Thoracic aorta endothelial cell (primary cell): ENCODE measurements around the gene ZNF776. TPM values are rescaled to one million over a fixed set of nuclear protein-coding genes. Genes with fewer than 3 reads are reported as not detected.

Experiments
- total RNA-seq: library from RNA; depleted of rRNA; stranded (reverse); fragments of >200 nt; gene quantifications from 2 replicates; pipeline ENCODE4 v1.2.3, GENCODE V29; 2012

The ZNF776 gene
- total RNA-seq: 13.4 and 17.6 TPM in 2 replicates

GRCh38 chr19:57746580-57747471, at the start of gene ZNF776:
ZNF776 (plus strand) TSS chr19:57746815; CDS start chr19:57747059, 244 bp downstream.

GRCh38 chr19:57708641-57709361, 37.8 kb upstream of the ZNF776 start, which contains the start of gene ZNF154:
ZNF154 (minus strand) TSS chr19:57709204; CDS start chr19:57708971, 233 bp downstream.

GRCh38 chr19:57769345-57770131, 22.9 kb downstream of the ZNF776 start, which contains the start of gene ZNF586:
ZNF586 (plus strand) TSS chr19:57769676; CDS start chr19:57769843, 167 bp downstream.

Other genes with a start within 250 kb of the ZNF776 start
- gene ZNF773, start 246.9 kb upstream of the ZNF776 start, total RNA-seq: 6.0 and 9.0 TPM in 2 replicates
- 3.5 and 5.3 TPM in 2 replicates for gene ZNF549, start 219.5 kb upstream of the ZNF776 start, total RNA-seq
- gene ZNF550, start 187.0 kb upstream of the ZNF776 start, total RNA-seq: 5.5 and 6.0 TPM in 2 replicates
- 4.2 and 5.6 TPM in 2 replicates for gene ZNF416, start 167.9 kb upstream of the ZNF776 start, total RNA-seq
- gene ZIK1, start 162.7 kb upstream of the ZNF776 start, total RNA-seq: 1.4 and 4.4 TPM in 2 replicates
- 3.3 and 4.8 TPM in 2 replicates for gene ZNF530, start 146.9 kb upstream of the ZNF776 start, total RNA-seq
- gene ZNF134, start 132.6 kb upstream of the ZNF776 start, total RNA-seq: 14.1 and 18.0 TPM in 2 replicates
- 5.8 and 7.6 TPM in 2 replicates for gene ZNF211, start 113.6 kb upstream of the ZNF776 start, total RNA-seq
- not detected in 2 replicates for gene ZSCAN4, start 77.9 kb upstream of the ZNF776 start, total RNA-seq
- gene ZNF551, start 64.8 kb upstream of the ZNF776 start, total RNA-seq: 10.1 and 11.3 TPM in 2 replicates
- gene ZNF154, start 37.6 kb upstream of the ZNF776 start, total RNA-seq: 0.79 and 1.6 TPM in 2 replicates
- 4.5 and 5.1 TPM in 2 replicates for gene ZNF671, start 19.2 kb upstream of the ZNF776 start, total RNA-seq
- gene ZNF586, start 22.9 kb downstream of the ZNF776 start, total RNA-seq: 19.8 and 21.7 TPM in 2 replicates
- gene ZNF552, start 68.1 kb downstream of the ZNF776 start, total RNA-seq: 8.0 and 9.1 TPM in 2 replicates
- 23.7 and 48.5 TPM in 2 replicates for gene ZNF587B, start 83.5 kb downstream of the ZNF776 start, total RNA-seq
- gene ZNF587, start 103.0 kb downstream of the ZNF776 start, total RNA-seq: 35.4 and 47.7 TPM in 2 replicates
- gene ZNF814, start 142.2 kb downstream of the ZNF776 start, total RNA-seq: 10.3 and 16.5 TPM in 2 replicates
- gene ZNF417, start 169.8 kb downstream of the ZNF776 start, total RNA-seq: 11.1 and 12.4 TPM in 2 replicates
- 2.4 and 5.5 TPM in 2 replicates for gene ZNF418, start 188.6 kb downstream of the ZNF776 start, total RNA-seq
- gene ZNF256, start 200.9 kb downstream of the ZNF776 start, total RNA-seq: 4.7 and 5.5 TPM in 2 replicates
- gene C19orf18, start 227.7 kb downstream of the ZNF776 start, total RNA-seq: 0.13 TPM in 1 of 2 replicates, not detected in the other